ENCODE measurements around the gene NFATC2. TPM values are rescaled to one million over a fixed set of nuclear protein-coding genes. Genes with fewer than 3 reads are reported as not detected.

The NFATC2 gene
- total RNA-seq, 2 experiments from 2014 or later = 32.5 to 33.2 TPM

- H3K4me3 ChIP-seq (ENCODE audit: low read length) = no peak overlapping the region
- H3K9me3 ChIP-seq (ENCODE audit: control insufficient read depth in 1 of 2, insufficient read depth in 1 of 2, low read length in 2 of 2) = no peaks in the 10 kb centered on the region
- no peak for TF ChIP-seq CTCF (IDR thresholded peaks at IDR 0.05)
- H3K27ac Mint-ChIP-seq = no peak overlapping the region
- DNase-seq (no peak), ATAC-seq (ENCODE audit: poor library complexity) (no peak)
- ChIA-PET POLR2A (no interaction called here), CTCF (no interaction called here)
- intact Hi-C loops (cut with DNase I, micrococcal nuclease) = no loop called here
- H3K4me1 ChIP-seq (ENCODE audit: insufficient read depth, low read length) = peaks cover 2% of the 10 kb centered on the region
- no peak overlapping the region for H3K4me3 Mint-ChIP-seq
- no peaks in the 10 kb centered on the region for H3K4me1 Mint-ChIP-seq (ENCODE audit: low read depth)
- no peaks in the 10 kb centered on the region for H3K27me3 Mint-ChIP-seq
- H3K27me3 ChIP-seq (ENCODE audit: control insufficient read depth in 1 of 2, insufficient read depth in 2 of 2, low read length in 2 of 2) = no peaks in the 10 kb centered on the region
- no peaks in the 10 kb centered on the region for H3K36me3 Mint-ChIP-seq (ENCODE audit: low read depth)
- H3K36me3 ChIP-seq (ENCODE audit: insufficient read depth, low read length) = no peaks in the 10 kb centered on the region
- H3K27ac ChIP-seq (ENCODE audit: low read depth in 1 of 2, low read length in 2 of 2) = no peak overlapping the region
- H3K9me3 Mint-ChIP-seq = no peaks in the 10 kb centered on the region
These were observed 184.3 kb downstream of the NFATC2 start for GRCh38 chr20:51358032-51358724.

- no peaks in the 10 kb centered on the region for H3K27me3 Mint-ChIP-seq
- no peaks in the 10 kb centered on the region for H3K27me3 ChIP-seq (ENCODE audit: control insufficient read depth in 1 of 2, insufficient read depth in 2 of 2, low read length in 2 of 2)
These were observed 185.0 kb downstream of the NFATC2 start for GRCh38 chr20:51357543-51357942.

GRCh38 chr20:51356871-51357270 lies 185.6 kb downstream of the NFATC2 start:
- intact Hi-C loops (cut with DNase I, micrococcal nuclease) = no loop called here
- DNase-seq = no peak
- Mint-ChIP-seq H3K36me3 (ENCODE audit: low read depth) (no peaks in the 10 kb centered on the region), H3K4me3 (no peak overlapping the region), H3K27me3 (no peaks in the 10 kb centered on the region), H3K9me3 (no peaks in the 10 kb centered on the region), H3K4me1 (ENCODE audit: low read depth) (no peaks in the 10 kb centered on the region), H3K27ac (no peak overlapping the region)
- ATAC-seq (ENCODE audit: poor library complexity) = no peak
- Histone ChIP-seq H3K27me3 (ENCODE audit: control insufficient read depth in 1 of 2, insufficient read depth in 2 of 2, low read length in 2 of 2) (no peaks in the 10 kb centered on the region), H3K27ac (ENCODE audit: low read depth in 1 of 2, low read length in 2 of 2) (no peak overlapping the region), H3K9me3 (ENCODE audit: control insufficient read depth in 1 of 2, insufficient read depth in 1 of 2, low read length in 2 of 2) (no peaks in the 10 kb centered on the region), H3K4me3 (ENCODE audit: low read length) (no peak overlapping the region), H3K4me1 (ENCODE audit: insufficient read depth, low read length) (peaks cover 2% of the 10 kb centered on the region), H3K36me3 (ENCODE audit: insufficient read depth, low read length) (no peaks in the 10 kb centered on the region)
- ChIA-PET POLR2A (no interaction called here), CTCF (no interaction called here)
- no peak for TF ChIP-seq CTCF (IDR thresholded peaks at IDR 0.05)

More at GRCh38 chr20:51357543-51357942, 185.0 kb downstream of the NFATC2 start:
- Histone ChIP-seq H3K36me3 (ENCODE audit: insufficient read depth, low read length) (no peaks in the 10 kb centered on the region), H3K4me1 (ENCODE audit: insufficient read depth, low read length) (peaks cover 2% of the 10 kb centered on the region), H3K4me3 (ENCODE audit: low read length) (no peak overlapping the region), H3K9me3 (ENCODE audit: control insufficient read depth in 1 of 2, insufficient read depth in 1 of 2, low read length in 2 of 2) (no peaks in the 10 kb centered on the region), H3K27ac (ENCODE audit: low read depth in 1 of 2, low read length in 2 of 2) (no peak overlapping the region)
- CTCF ChIA-PET = no interaction called here
- no peak for ATAC-seq (ENCODE audit: poor library complexity)
- Mint-ChIP-seq H3K4me1 (ENCODE audit: low read depth) (no peaks in the 10 kb centered on the region), H3K27ac (no peak overlapping the region), H3K9me3 (no peaks in the 10 kb centered on the region), H3K36me3 (ENCODE audit: low read depth) (no peaks in the 10 kb centered on the region), H3K4me3 (no peak overlapping the region)
- intact Hi-C loops (cut with DNase I, micrococcal nuclease) = no loop called here
- POLR2A ChIA-PET = no interaction called here
- TF ChIP-seq CTCF (IDR thresholded peaks at IDR 0.05) = no peak
- DNase-seq = no peak
